A549 (cell line): Measurements from ENCODE around the gene SLC25A41.

Experiments used
- CEBPB ChIP-seq, 2 experiments: fragments of >200 bp in 1 of 2; sonication (Bioruptor Twin) in 1 of 2; formaldehyde crosslinking in 1 of 2; IDR thresholded peaks; 2 replicates each; pipeline ENCODE4 v1.6.1; 2012 to 2016
- CTCF ChIP-seq: fragments of >200 bp; sonication (Bioruptor Twin); formaldehyde crosslinking; IDR thresholded peaks from 3 replicates; pipeline ENCODE4 v1.5.1; 2016
- HMGXB4 ChIP-seq: fragments of 250-450 bp; sonication (Bioruptor Pico); IDR thresholded peaks from 2 replicates; pipeline ENCODE4 v1.5.0; 2021; ENCODE audit warnings: mild to moderate bottlenecking, moderate library complexity, borderline replicate concordance
- RAD21 ChIP-seq, 2 experiments: fragments of >200 bp in 1 of 2; sonication (Bioruptor Twin) in 1 of 2; formaldehyde crosslinking in 1 of 2; IDR thresholded peaks in 1 of 2; conservative IDR thresholded peaks in 1 of 2; 2 replicates in 1 of 2; 3 replicates in 1 of 2; pipeline ENCODE4 v1.6.1; 2012 to 2018; ENCODE audit warnings: inconsistent platforms in 1 of 2
- REST ChIP-seq: fragments of 200-600 bp; sonication (generic); IDR thresholded peaks from 2 replicates; pipeline ENCODE4 v1.6.1; 2016; ENCODE audit warnings: antibody characterized with exemption, mild to moderate bottlenecking, moderate library complexity

- no peak for TF ChIP-seq RAD21 (conservative IDR thresholded peaks at IDR 0.05 in 1 of 2, IDR thresholded peaks at IDR 0.05 in 1 of 2)
- no peak for TF ChIP-seq CTCF
- no peak for TF ChIP-seq REST
- no peak for TF ChIP-seq CEBPB (IDR thresholded peaks at IDR 0.05)
- no peak for TF ChIP-seq HMGXB4 (CRISPR knock-in tag)
Observed at GRCh38 chr19:6452223-6452614, 18.7 kb upstream of the SLC25A41 start.
